Kidney (tissue), 14 donors: Measurements from ENCODE around the gene VRK2. TPM values are rescaled to one million over a fixed set of nuclear protein-coding genes. Genes with fewer than 3 reads are reported as not detected.

Source experiments
- DNase-seq, 5 donors: peaks; one replicate each; pipeline ENCODE4 v3.0.0-alpha.2; 2013 to 2020
- FAIRE-seq: peaks from 2 replicates; lab custom pipeline; 2012; peaks lifted over from hg19 to GRCh38; lab: Jason Lieb, UNC
- H3K27ac ChIP-seq, 2 donors: one replicate each; pipeline ENCODE4 v1.7.0; 2013; ENCODE audit warnings: low read depth in 2 of 2, low read length in 2 of 2, inconsistent platforms in 1 of 2
- H3K27me3 ChIP-seq: one replicate; pipeline ENCODE4 v1.7.1; 2013; ENCODE audit warnings: low read length, inconsistent platforms; ENCODE audit not compliant: control insufficient read depth, insufficient read depth
- H3K36me3 ChIP-seq, 3 donors: one replicate each; pipeline versions ENCODE4 v1.7.0 to v1.7.1; 2013; ENCODE audit warnings: low read length in 3 of 3, control low read depth in 1 of 3, inconsistent platforms in 1 of 3; ENCODE audit not compliant: insufficient read depth in 3 of 3, control insufficient read depth in 2 of 3
- H3K4me1 ChIP-seq, 3 donors: one replicate each; pipeline versions ENCODE4 v1.7.0 to v1.7.1; 2013; ENCODE audit warnings: low read length in 3 of 3, inconsistent platforms in 1 of 3, low read depth in 1 of 3; ENCODE audit not compliant: control insufficient read depth in 2 of 3, insufficient read depth in 2 of 3
- H3K4me3 ChIP-seq, 3 donors: one replicate each; pipeline versions ENCODE4 v1.7.0 to v1.8.1; 2013; ENCODE audit warnings: low read length in 3 of 3, control low read depth in 1 of 3, inconsistent platforms in 1 of 3
- H3K9ac ChIP-seq, 3 donors: one replicate each; pipeline versions ENCODE4 v1.7.0 to v1.7.1; 2013; ENCODE audit warnings: low read length in 3 of 3, control low read depth in 1 of 3, inconsistent platforms in 1 of 3
- H3K9me3 ChIP-seq, 3 donors: one replicate each; pipeline versions ENCODE4 v1.7.0 to v1.7.1; 2013; ENCODE audit warnings: low read length in 3 of 3, control low read depth in 1 of 3, inconsistent platforms in 1 of 3; ENCODE audit not compliant: control insufficient read depth in 2 of 3, insufficient read depth in 1 of 3
- CTCF ChIP-seq: IDR thresholded peaks from 3 replicates; pipeline ENCODE4 v1.5.1; 2012; ENCODE audit warnings: mild to moderate bottlenecking, moderate library complexity, borderline replicate concordance; ENCODE audit not compliant: insufficient read depth; ENCODE audit errors: extremely low read depth
- intact Hi-C: fragments of 100-400 bp; cut with DNase I; formaldehyde crosslinking; loops from one replicate; pipeline ENCODE4 v1.11.1; 2022
- polyA plus RNA-seq: library from polyadenylated mRNA; stranded (reverse); fragments of 350-450 nt; fragmentation: Illumina TruSeq; extraction: RNeasy Lipid Tissue Mini Kit (QIAGEN cat#74804); gene quantifications from one replicate; pipeline ENCODE4 v1.2.3, GENCODE V29; 2014; ENCODE audit warnings: low read depth, low replicate concordance; ENCODE audit not compliant: insufficient read depth
- total RNA-seq: library from RNA; stranded (reverse); fragmentation: NEBNext Ultra II Directional; extraction: Animal tissue kit (Norgen Biotek cat#: 25700); gene quantifications from one replicate; pipeline ENCODE4 v1.2.1, GENCODE V29; 2021
- donor health status: control.
- donor health status: control.
- donor health status: control.
- donor health status: control.
- donor health status: control.
- donor health status: DM: yes; HTN: yes; CAD: no.
- donor health status: Normal renal cell carcinoma (clear cell type).

Gene VRK2
- total and polyA plus RNA-seq, 2 donors from 2014 or later: 7.2 to 26.5 TPM

GRCh38 chr2:58047961-58048360 is 1.4 kb downstream of the VRK2 start:
- peak overlapping the region in 1 of 3 donors; percentile 57 for H3K9ac ChIP-seq
- DNase-seq: no peak
- H3K27ac ChIP-seq: no peak overlapping the region
- TF ChIP-seq CTCF: no peak
- no peaks in the 10 kb centered on the region for H3K9me3 ChIP-seq
- intact Hi-C loops: no loop called here
- peaks cover 0 to 5% (median 3%) of the 10 kb centered on the region in 3 donors for H3K4me1 ChIP-seq
- H3K27me3 ChIP-seq: no peaks in the 10 kb centered on the region
- no peak for FAIRE-seq
- peak overlapping the region in 1 of 3 donors; percentile 90 for H3K4me3 ChIP-seq
- no peaks in the 10 kb centered on the region for H3K36me3 ChIP-seq

GRCh38 chr2:58051445-58051844 is 4.8 kb downstream of the VRK2 start:
- no peaks in the 10 kb centered on the region for H3K27me3 ChIP-seq
- H3K4me3 ChIP-seq: no peak overlapping the region
- H3K36me3 ChIP-seq: no peaks in the 10 kb centered on the region
- DNase-seq (no peak), FAIRE-seq (no peak)
- TF ChIP-seq CTCF: no peak
- H3K9me3 ChIP-seq: no peaks in the 10 kb centered on the region
- intact Hi-C loops: no loop called here
- no peaks in the 10 kb centered on the region for H3K4me1 ChIP-seq
- no peak overlapping the region for H3K27ac ChIP-seq
- no peak overlapping the region for H3K9ac ChIP-seq

GRCh38 chr2:58052978-58053377 is 6.4 kb downstream of the VRK2 start:
- intact Hi-C loops: no loop called here
- Histone ChIP-seq H3K9ac (no peak overlapping the region), H3K36me3 (no peaks in the 10 kb centered on the region), H3K9me3 (no peaks in the 10 kb centered on the region), H3K4me1 (no peaks in the 10 kb centered on the region), H3K27me3 (no peaks in the 10 kb centered on the region), H3K27ac (no peak overlapping the region), H3K4me3 (no peak overlapping the region)
- no peak for TF ChIP-seq CTCF
- FAIRE-seq (no peak), DNase-seq (no peak)

GRCh38 chr2:58054264-58054663 is 7.7 kb downstream of the VRK2 start:
- no peak for FAIRE-seq
- Histone ChIP-seq H3K27me3 (no peaks in the 10 kb centered on the region), H3K4me3 (no peak overlapping the region), H3K9ac (no peak overlapping the region), H3K36me3 (no peaks in the 10 kb centered on the region), H3K27ac (no peak overlapping the region), H3K9me3 (no peaks in the 10 kb centered on the region), H3K4me1 (no peaks in the 10 kb centered on the region)
- no peak for DNase-seq
- intact Hi-C loops: no loop called here
- TF ChIP-seq CTCF: no peak
